Stimulated activated CD4-positive, alpha-beta T cell treated with anti-CD3 and anti-CD28 coated beads, TNF-alpha, amount 100 ng/mL, for 4 hours (primary cell): Measurements from ENCODE around the gene ITSN2.

ENCODE experiments used
- DNase-seq, 3 experiments: peaks; one replicate each; pipeline ENCODE4 v3.0.0-alpha.2; 2020; ENCODE audit warnings: low read depth in 3 of 3

The ITSN2 gene

GRCh38 chr2:24334245-24334633 is 26.1 kb downstream of the ITSN2 start:
- no peak for DNase-seq

- DNase-seq: no peak
Measured at GRCh38 chr2:24332791-24333540, 27.4 kb downstream of the ITSN2 start.

GRCh38 chr2:24330161-24330560 is 30.2 kb downstream of the ITSN2 start:
- DNase-seq: no peak

GRCh38 chr2:24329700-24330099 is 30.6 kb downstream of the ITSN2 start:
- DNase-seq: no peak

DNA sequence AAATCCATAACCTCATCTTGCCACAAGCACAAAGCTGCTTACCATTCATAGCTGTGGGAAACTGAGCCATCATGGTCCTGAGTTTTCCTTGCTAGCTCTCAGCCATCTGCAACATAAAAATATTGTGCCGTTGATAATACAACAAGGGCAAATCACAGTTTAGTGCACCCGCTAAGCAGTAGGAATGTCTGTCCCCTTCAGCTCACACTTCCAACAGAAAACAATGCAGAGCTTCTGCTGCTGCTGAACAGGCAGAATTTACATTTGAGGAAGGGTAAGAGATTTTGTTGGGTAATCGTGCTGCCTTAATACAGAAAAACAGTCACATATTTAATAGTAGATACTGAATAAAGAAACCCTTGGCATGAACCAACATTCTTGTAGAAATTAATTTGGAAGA is 32.3 kb downstream of the ITSN2 start:
- no peak for DNase-seq

DNA sequence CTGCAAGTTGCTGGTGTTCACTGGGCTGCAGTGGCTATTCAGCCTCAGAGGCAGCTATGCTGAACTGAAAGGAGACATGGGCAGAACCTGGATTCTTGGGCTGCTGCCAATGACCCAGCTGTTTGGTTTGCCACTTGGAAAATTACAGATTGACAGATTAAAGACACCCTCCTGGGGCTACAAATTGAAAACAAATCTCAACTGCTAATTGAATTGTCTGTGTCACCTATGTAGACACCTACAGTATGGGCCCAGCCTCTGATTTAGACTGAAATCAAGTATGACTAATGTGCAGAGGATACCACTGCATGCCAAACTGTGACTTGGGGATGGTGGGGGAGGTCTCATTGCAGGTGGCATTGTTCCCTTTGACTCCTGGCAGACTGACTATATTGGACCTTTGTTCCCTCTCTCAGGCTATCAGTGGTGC is 42.8 kb downstream of the ITSN2 start:
- no peak for DNase-seq

GRCh38 chr2:24315669-24316068 is 44.7 kb downstream of the ITSN2 start:
- DNase-seq: no peak

- no peak for DNase-seq
Measured at GRCh38 chr2:24313744-24314632, 46.3 kb downstream of the ITSN2 start.

- no peak for DNase-seq
Measured at GRCh38 chr2:24307961-24308360, 52.4 kb downstream of the ITSN2 start.

- no peak for DNase-seq
Measured at GRCh38 chr2:24304631-24305030, 55.7 kb downstream of the ITSN2 start.

DNA sequence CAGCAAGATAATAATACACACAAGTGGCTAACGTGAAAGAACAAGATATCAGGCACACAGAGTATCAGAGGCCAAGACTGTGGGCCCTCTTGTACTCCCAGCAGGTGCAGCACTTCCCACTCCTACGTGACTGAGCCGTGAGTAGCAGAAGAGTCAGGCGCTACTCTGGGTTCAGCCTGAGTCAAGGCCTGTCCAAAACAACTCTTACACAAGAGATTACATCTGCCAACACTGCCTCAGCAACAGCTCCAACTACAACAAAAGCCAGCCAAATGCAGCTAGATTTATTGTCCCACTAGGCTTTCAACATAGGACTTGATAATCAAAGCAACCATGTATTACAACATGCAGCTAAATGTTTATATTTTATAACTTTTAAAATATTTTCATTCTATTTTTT is 56.2 kb downstream of the ITSN2 start:
- no peak for DNase-seq

DNA sequence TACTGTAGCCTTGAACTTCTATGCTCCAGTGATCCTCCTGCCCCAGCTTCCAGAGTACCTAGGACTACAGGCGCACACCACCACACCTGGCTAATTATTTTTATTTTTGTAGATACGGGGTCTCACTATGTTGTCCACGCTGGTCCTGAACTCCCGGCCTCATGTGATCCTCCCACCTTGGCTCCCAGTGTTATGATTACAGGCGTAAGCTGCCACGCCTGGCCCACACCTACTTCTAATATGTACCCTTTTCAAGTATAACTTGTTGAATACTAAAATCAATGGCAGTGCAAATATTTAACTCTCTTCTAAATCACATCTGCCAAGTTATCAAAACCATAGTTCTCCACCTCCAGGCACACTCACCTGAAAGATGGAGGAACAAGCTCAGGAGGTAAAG is 58.7 kb downstream of the ITSN2 start:
- DNase-seq: no peak

- no peak for DNase-seq
Measured at GRCh38 chr2:24297663-24298062, 62.7 kb downstream of the ITSN2 start.

GRCh38 chr2:24287171-24287570 is 73.2 kb downstream of the ITSN2 start:
- no peak for DNase-seq

DNA sequence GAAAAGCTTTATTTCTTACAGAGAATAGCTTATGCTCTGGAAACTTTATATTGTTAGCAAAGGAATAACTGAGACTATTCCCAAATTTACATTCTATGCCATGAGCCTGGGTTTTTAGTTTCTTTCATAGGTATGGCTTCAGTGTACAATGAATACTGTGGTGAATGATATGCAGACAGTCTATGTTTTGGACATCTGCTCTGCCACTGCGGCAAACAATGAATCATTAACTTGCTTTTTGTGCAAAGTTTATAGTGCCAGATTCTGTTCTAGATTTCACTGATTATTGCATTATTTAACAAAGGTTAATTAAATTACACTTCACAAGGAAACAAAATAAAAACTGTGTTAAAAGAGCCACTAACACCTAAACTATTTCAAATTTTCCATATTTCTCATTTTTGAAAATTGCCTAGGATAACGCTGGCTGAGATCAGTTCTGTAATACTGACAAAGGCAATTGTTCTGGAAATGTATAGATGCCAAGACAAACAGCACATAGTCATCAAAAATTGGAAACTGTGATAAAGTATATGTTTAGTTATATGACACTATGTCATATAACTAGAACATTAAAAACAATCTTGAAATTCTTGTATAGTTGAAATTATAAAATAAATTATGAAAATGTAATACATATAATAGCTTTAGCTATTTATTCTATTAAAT is 74.7 kb downstream of the ITSN2 start:
- no peak for DNase-seq

GRCh38 chr2:24280645-24281044 is 79.7 kb downstream of the ITSN2 start:
- no peak for DNase-seq

DNA sequence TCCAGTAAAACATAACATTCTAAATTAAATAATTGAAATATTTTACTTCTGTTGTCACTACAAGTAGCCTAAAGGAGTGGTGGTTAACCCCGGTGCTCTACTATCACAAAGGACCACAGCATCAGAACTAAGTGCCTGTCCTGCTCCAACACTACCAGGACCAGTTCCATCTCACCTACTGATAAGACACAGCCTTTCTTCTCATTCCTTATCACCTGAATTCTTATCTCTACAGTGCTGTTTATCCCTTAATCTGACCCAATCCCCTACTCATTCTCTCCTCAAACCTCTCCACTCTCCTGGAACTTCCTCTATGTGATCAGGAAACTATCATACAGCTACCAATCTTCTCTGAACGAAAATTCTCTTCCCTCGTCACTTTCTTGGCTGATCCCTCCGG is 80.2 kb downstream of the ITSN2 start:
- no peak for DNase-seq

DNA sequence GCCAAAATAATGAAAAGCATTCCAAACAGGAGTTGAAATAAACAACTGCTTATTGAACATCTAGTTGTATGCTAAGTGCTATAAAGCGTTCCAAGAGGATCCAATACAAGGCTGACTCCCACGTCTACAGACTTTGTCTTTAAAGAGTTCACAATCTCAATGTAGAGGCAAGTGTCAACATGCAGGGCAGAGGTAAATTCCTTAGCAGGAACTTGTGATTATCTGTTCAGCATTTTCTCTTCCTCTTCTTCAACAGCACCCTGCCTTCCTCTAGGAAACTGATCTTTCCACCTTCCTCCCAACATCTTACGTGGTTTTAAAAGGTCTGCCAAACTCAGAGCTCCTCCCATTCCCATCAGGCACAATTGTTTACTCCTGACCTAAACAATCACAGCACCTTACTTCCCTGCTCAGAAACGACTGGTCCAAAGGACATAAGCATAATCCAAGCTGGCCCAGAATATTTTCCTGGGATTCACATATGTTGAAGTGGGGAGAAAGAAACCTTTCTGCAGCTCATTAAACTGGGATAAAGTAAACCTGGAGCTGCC is 83.9 kb downstream of the ITSN2 start:
- DNase-seq: no peak

DNA sequence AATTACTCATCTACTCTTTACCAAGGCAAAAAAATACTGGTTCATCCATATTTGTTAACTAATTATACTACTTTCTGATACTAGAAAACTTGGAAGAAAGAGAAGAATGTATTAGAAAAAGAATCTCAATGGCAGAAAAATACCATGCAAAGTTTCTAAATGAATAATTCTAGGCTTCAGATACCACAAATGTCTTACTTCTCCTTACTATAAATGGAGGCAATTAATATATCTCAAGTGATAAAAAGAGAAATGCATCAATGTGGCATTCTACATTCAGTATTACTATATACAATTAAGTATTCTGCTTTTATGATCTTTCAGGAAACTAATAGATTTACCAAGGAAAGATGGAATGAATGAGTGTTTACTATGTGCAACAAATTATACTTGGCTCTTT is 85.5 kb downstream of the ITSN2 start:
- DNase-seq: no peak

GRCh38 chr2:24273598-24273997 is 86.7 kb downstream of the ITSN2 start:
- no peak for DNase-seq

- no peak for DNase-seq
Measured at GRCh38 chr2:24272907-24273306, 87.4 kb downstream of the ITSN2 start.

GRCh38 chr2:24272161-24272802 is 88.1 kb downstream of the ITSN2 start:
- DNase-seq: no peak
